Measurements from ENCODE around the gene CDC42SE2.

GRCh38 chr5:131381777-131382176 lies 117.9 kb downstream of the CDC42SE2 start:
- TF ChIP-seq CTCF (conservative IDR thresholded peaks at IDR 0.05; ENCODE audit: low read length) (no peak), EZH2phosphoT487 (IDR thresholded peaks at IDR 0.05; ENCODE audit: borderline replicate concordance) (no peak)

Data from Loucy (cell line).